HEK293 (cell line): ENCODE results near the gene SEPTIN12.

Source experiments
- CTCF ChIA-PET: fragments of 350-600 bp; formaldehyde crosslinking; extraction: SDS; loops from one replicate; lab custom pipeline; 2021; ENCODE audit warnings: antibody characterized with exemption; lab: Yijun Ruan, JAX
- POLR2A ChIA-PET: fragments of 300-600 bp; formaldehyde crosslinking; extraction: SDS; loops from one replicate; lab custom pipeline; 2020; ENCODE audit warnings: antibody characterized with exemption, inconsistent platforms; lab: Yijun Ruan, JAX
- H3K27ac ChIP-seq: fragments of 200-500 bp; sonication (Bioruptor generic); 2 replicates; pipeline ENCODE4 v1.5.1; 2014; ENCODE audit warnings: low read depth, low read length, control low read depth, inconsistent platforms; ENCODE audit errors: extremely low read depth
- H3K36me3 ChIP-seq, 2 experiments: fragments of 200-500 bp in 1 of 2; sonication (Bioruptor generic) in 1 of 2; 1 replicate in 1 of 2; 2 replicates in 1 of 2; pipeline ENCODE4 v1.5.1; 2014 to 2017; ENCODE audit warnings: inconsistent platforms in 2 of 2, low read length in 2 of 2; ENCODE audit not compliant: control insufficient read depth in 2 of 2, insufficient read depth in 1 of 2
- H3K4me1 ChIP-seq: fragments of 200-500 bp; sonication (Bioruptor generic); 2 replicates; pipeline ENCODE4 v1.5.1; 2014; ENCODE audit warnings: mild to moderate bottlenecking, low read length, inconsistent platforms; ENCODE audit not compliant: control insufficient read depth, insufficient read depth
- H3K4me3 ChIP-seq: 2 replicates; pipeline ENCODE4 v1.5.1; 2011; ENCODE audit warnings: low read depth, mild to moderate bottlenecking, control low read depth, low read length, moderate library complexity
- H3K9me3 ChIP-seq: fragments of 200-500 bp; sonication (Bioruptor generic); 2 replicates; pipeline ENCODE4 v1.5.1; 2014; ENCODE audit warnings: low read depth, low read length, inconsistent platforms; ENCODE audit not compliant: control insufficient read depth, insufficient read depth
- BCL6B ChIP-seq: fragments of 450-650 bp; formaldehyde crosslinking; IDR thresholded peaks from 2 replicates; pipeline ENCODE4 v1.5.1; 2017; ENCODE audit warnings: missing biosample characterization, missing genetic modification characterization
- EGR2 ChIP-seq: fragments of 450-650 bp; formaldehyde crosslinking; IDR thresholded peaks from 2 replicates; pipeline ENCODE4 v1.5.1; 2016; ENCODE audit warnings: low read depth, missing biosample characterization, missing genetic modification characterization
- FEZF1 ChIP-seq: fragments of 450-650 bp; formaldehyde crosslinking; IDR thresholded peaks from 2 replicates; pipeline ENCODE4 v1.5.1; 2016; ENCODE audit warnings: missing biosample characterization, missing genetic modification characterization
- HOXC10 ChIP-seq: sonication (generic); formaldehyde crosslinking; IDR thresholded peaks from 2 replicates; pipeline ENCODE4 v1.8.1; 2023; ENCODE audit warnings: mild to moderate bottlenecking, missing genetic modification reagents
- KLF7 ChIP-seq: fragments of 450-650 bp; formaldehyde crosslinking; IDR thresholded peaks from 2 replicates; pipeline ENCODE4 v1.5.1; 2016; ENCODE audit warnings: missing biosample characterization, missing genetic modification characterization, borderline replicate concordance
- KLF9 ChIP-seq: fragments of 450-650 bp; formaldehyde crosslinking; IDR thresholded peaks from 2 replicates; pipeline ENCODE4 v1.5.1; 2016; ENCODE audit warnings: missing biosample characterization, missing genetic modification characterization, low read depth
- PRDM1 ChIP-seq: fragments of 450-650 bp; formaldehyde crosslinking; IDR thresholded peaks from 2 replicates; pipeline ENCODE4; 2016; ENCODE audit warnings: missing biosample characterization, missing genetic modification characterization
- SALL2 ChIP-seq: fragments of 450-650 bp; formaldehyde crosslinking; IDR thresholded peaks from 2 replicates; pipeline ENCODE4 v1.5.0; 2017; ENCODE audit warnings: missing biosample characterization, mild to moderate bottlenecking, missing genetic modification characterization, borderline replicate concordance
- SCRT2 ChIP-seq: fragments of 450-650 bp; formaldehyde crosslinking; IDR thresholded peaks from 2 replicates; pipeline ENCODE4 v1.5.1; 2016; ENCODE audit warnings: missing biosample characterization, missing genetic modification characterization
- ZBTB20 ChIP-seq: fragments of 450-650 bp; formaldehyde crosslinking; IDR thresholded peaks from 2 replicates; pipeline ENCODE4 v1.5.1; 2016; ENCODE audit warnings: missing biosample characterization, missing genetic modification characterization
- ZFP3 ChIP-seq: fragments of 450-650 bp; formaldehyde crosslinking; IDR thresholded peaks from 2 replicates; pipeline ENCODE4 v1.5.1; 2016; ENCODE audit warnings: low read depth, missing biosample characterization, missing genetic modification characterization
- ZNF121 ChIP-seq: fragments of 450-650 bp; formaldehyde crosslinking; IDR thresholded peaks from 2 replicates; pipeline ENCODE4 v1.5.1; 2016; ENCODE audit warnings: missing biosample characterization, missing genetic modification characterization
- ZNF140 ChIP-seq: fragments of 450-650 bp; formaldehyde crosslinking; IDR thresholded peaks from 2 replicates; pipeline ENCODE4 v1.5.1; 2016; ENCODE audit warnings: missing biosample characterization, missing genetic modification characterization
- ZNF155 ChIP-seq: fragments of 450-650 bp; formaldehyde crosslinking; IDR thresholded peaks from 2 replicates; pipeline ENCODE4 v1.5.1; 2016; ENCODE audit warnings: missing biosample characterization, missing genetic modification characterization
- ZNF292 ChIP-seq: fragments of 450-650 bp; formaldehyde crosslinking; IDR thresholded peaks from 2 replicates; pipeline ENCODE4 v1.5.1; 2016; ENCODE audit warnings: low read depth, missing biosample characterization, missing genetic modification characterization, borderline replicate concordance
- ZNF311 ChIP-seq: fragments of 450-650 bp; formaldehyde crosslinking; IDR thresholded peaks from 2 replicates; pipeline ENCODE4 v1.5.1; 2017; ENCODE audit warnings: missing biosample characterization, missing genetic modification characterization, borderline replicate concordance
- ZNF366 ChIP-seq: fragments of 450-650 bp; formaldehyde crosslinking; conservative IDR thresholded peaks from 2 replicates; pipeline ENCODE4 v1.5.1; 2016; ENCODE audit warnings: missing biosample characterization, missing genetic modification characterization
- ZNF426 ChIP-seq: fragments of 450-650 bp; formaldehyde crosslinking; IDR thresholded peaks from 2 replicates; pipeline ENCODE4 v1.5.1; 2017; ENCODE audit warnings: missing biosample characterization, missing genetic modification characterization, mild to moderate bottlenecking, inconsistent platforms, moderate library complexity
- ZNF513 ChIP-seq: fragments of 450-650 bp; IDR thresholded peaks from 2 replicates; pipeline ENCODE4 v1.5.1; 2018; ENCODE audit warnings: missing biosample characterization, missing genetic modification characterization
- ZNF558 ChIP-seq: fragments of 450-650 bp; formaldehyde crosslinking; IDR thresholded peaks from 2 replicates; pipeline ENCODE4 v1.5.1; 2016; ENCODE audit warnings: missing biosample characterization, missing genetic modification characterization
- ZNF571 ChIP-seq: fragments of 450-650 bp; formaldehyde crosslinking; IDR thresholded peaks from 2 replicates; pipeline ENCODE4 v1.5.0; 2017; ENCODE audit warnings: missing biosample characterization, missing genetic modification characterization
- ZNF585B ChIP-seq: fragments of 450-650 bp; formaldehyde crosslinking; IDR thresholded peaks from 2 replicates; pipeline ENCODE4 v1.5.1; 2016; ENCODE audit warnings: missing biosample characterization, missing genetic modification characterization
- ZNF610 ChIP-seq: fragments of 450-650 bp; formaldehyde crosslinking; IDR thresholded peaks from 2 replicates; pipeline ENCODE4 v1.5.1; 2016; ENCODE audit warnings: missing biosample characterization, missing genetic modification characterization, borderline replicate concordance
- ZNF664 ChIP-seq: fragments of 450-650 bp; formaldehyde crosslinking; IDR thresholded peaks from 2 replicates; pipeline ENCODE4 v1.5.1; 2016; ENCODE audit warnings: missing biosample characterization, missing genetic modification characterization
- ZNF747 ChIP-seq: fragments of 450-650 bp; formaldehyde crosslinking; IDR thresholded peaks from 2 replicates; pipeline ENCODE4 v1.5.1; 2016; ENCODE audit warnings: missing biosample characterization, missing genetic modification characterization
- ZNF791 ChIP-seq: fragments of 450-650 bp; formaldehyde crosslinking; IDR thresholded peaks from 2 replicates; pipeline ENCODE4 v1.5.1; 2016; ENCODE audit warnings: missing biosample characterization, missing genetic modification characterization
- ZNF843 ChIP-seq: fragments of 450-650 bp; formaldehyde crosslinking; IDR thresholded peaks from 2 replicates; pipeline ENCODE4 v1.5.1; 2016; ENCODE audit warnings: missing biosample characterization, missing genetic modification characterization
- ZSCAN30 ChIP-seq: fragments of 450-650 bp; IDR thresholded peaks from 2 replicates; pipeline ENCODE4 v1.5.1; 2018; ENCODE audit warnings: missing biosample characterization, mild to moderate bottlenecking, missing genetic modification characterization, moderate library complexity
- TF ChIP-seq, protein P1 (sequence below): fragments of 450-650 bp; formaldehyde crosslinking; IDR thresholded peaks from 2 replicates; pipeline ENCODE4 v1.5.1; 2016; ENCODE audit warnings: missing biosample characterization, missing genetic modification characterization
- TF ChIP-seq, protein P2 (sequence below): fragments of 450-650 bp; formaldehyde crosslinking; IDR thresholded peaks from 2 replicates; pipeline ENCODE4 v1.5.1; 2016; ENCODE audit warnings: missing biosample characterization, missing genetic modification characterization
- TF ChIP-seq, protein P3 (sequence below): fragments of 450-650 bp; formaldehyde crosslinking; IDR thresholded peaks from 2 replicates; pipeline ENCODE4 v1.5.1; 2016; ENCODE audit warnings: missing biosample characterization, missing genetic modification characterization

Gene SEPTIN12

GRCh38 chr16:4778050-4778392 lies 10.1 kb downstream of the SEPTIN12 start:
- Histone ChIP-seq H3K4me3 (no peak overlapping the region), H3K27ac (no peak overlapping the region), H3K4me1 (peaks cover 2% of the 10 kb centered on the region; the same call in 1 of the 2 replicates), H3K9me3 (no peaks in the 10 kb centered on the region)
- CTCF ChIA-PET = no interaction called here
- no peak for TF ChIP-seq ZNF571 (tag by site-specific recombination)
- no peak for TF ChIP-seq ZNF366 (tag by site-specific recombination)
- no peak for TF ChIP-seq ZFP3 (tag by site-specific recombination)
- no peak for TF ChIP-seq ZNF747 (tag by site-specific recombination)
- no peak for TF ChIP-seq ZSCAN30 (tag by site-specific recombination)
- TF ChIP-seq, protein P1, sequence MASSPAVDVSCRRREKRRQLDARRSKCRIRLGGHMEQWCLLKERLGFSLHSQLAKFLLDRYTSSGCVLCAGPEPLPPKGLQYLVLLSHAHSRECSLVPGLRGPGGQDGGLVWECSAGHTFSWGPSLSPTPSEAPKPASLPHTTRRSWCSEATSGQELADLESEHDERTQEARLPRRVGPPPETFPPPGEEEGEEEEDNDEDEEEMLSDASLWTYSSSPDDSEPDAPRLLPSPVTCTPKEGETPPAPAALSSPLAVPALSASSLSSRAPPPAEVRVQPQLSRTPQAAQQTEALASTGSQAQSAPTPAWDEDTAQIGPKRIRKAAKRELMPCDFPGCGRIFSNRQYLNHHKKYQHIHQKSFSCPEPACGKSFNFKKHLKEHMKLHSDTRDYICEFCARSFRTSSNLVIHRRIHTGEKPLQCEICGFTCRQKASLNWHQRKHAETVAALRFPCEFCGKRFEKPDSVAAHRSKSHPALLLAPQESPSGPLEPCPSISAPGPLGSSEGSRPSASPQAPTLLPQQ = no peak
- TF ChIP-seq KLF7 = no peak
- no peak for TF ChIP-seq ZBTB20 (tag by site-specific recombination)
- no peak for TF ChIP-seq SALL2 (tag by site-specific recombination)
- TF ChIP-seq HOXC10 (CRISPR knock-in tag) = no peak
- no peak for TF ChIP-seq PRDM1 (tag by site-specific recombination)
- no peak for TF ChIP-seq ZNF140 (tag by site-specific recombination)
- no peak for TF ChIP-seq SCRT2 (tag by site-specific recombination)
- no peak for TF ChIP-seq ZNF664 (tag by site-specific recombination)
- TF ChIP-seq, protein P2, sequence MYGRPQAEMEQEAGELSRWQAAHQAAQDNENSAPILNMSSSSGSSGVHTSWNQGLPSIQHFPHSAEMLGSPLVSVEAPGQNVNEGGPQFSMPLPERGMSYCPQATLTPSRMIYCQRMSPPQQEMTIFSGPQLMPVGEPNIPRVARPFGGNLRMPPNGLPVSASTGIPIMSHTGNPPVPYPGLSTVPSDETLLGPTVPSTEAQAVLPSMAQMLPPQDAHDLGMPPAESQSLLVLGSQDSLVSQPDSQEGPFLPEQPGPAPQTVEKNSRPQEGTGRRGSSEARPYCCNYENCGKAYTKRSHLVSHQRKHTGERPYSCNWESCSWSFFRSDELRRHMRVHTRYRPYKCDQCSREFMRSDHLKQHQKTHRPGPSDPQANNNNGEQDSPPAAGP (tag by site-specific recombination) = no peak
- no peak for TF ChIP-seq ZNF311 (tag by site-specific recombination)
- TF ChIP-seq ZNF610 = no peak
- no peak for TF ChIP-seq ZNF791
- TF ChIP-seq, protein P3, sequence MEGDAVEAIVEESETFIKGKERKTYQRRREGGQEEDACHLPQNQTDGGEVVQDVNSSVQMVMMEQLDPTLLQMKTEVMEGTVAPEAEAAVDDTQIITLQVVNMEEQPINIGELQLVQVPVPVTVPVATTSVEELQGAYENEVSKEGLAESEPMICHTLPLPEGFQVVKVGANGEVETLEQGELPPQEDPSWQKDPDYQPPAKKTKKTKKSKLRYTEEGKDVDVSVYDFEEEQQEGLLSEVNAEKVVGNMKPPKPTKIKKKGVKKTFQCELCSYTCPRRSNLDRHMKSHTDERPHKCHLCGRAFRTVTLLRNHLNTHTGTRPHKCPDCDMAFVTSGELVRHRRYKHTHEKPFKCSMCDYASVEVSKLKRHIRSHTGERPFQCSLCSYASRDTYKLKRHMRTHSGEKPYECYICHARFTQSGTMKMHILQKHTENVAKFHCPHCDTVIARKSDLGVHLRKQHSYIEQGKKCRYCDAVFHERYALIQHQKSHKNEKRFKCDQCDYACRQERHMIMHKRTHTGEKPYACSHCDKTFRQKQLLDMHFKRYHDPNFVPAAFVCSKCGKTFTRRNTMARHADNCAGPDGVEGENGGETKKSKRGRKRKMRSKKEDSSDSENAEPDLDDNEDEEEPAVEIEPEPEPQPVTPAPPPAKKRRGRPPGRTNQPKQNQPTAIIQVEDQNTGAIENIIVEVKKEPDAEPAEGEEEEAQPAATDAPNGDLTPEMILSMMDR (tag by site-specific recombination) = no peak
- TF ChIP-seq ZNF843 (tag by site-specific recombination) = no peak
- TF ChIP-seq, all 188 proteins: peak for 0
- POLR2A ChIA-PET = no interaction called here
- H3K36me3 ChIP-seq = no peaks in the 10 kb centered on the region

GRCh38 chr16:4777339-4778049 lies 10.7 kb downstream of the SEPTIN12 start:
- Histone ChIP-seq H3K9me3 (no peaks in the 10 kb centered on the region), H3K4me3 (no peak overlapping the region), H3K4me1 (peaks cover 2% of the 10 kb centered on the region; the same call in 1 of the 2 replicates), H3K27ac (no peak overlapping the region), H3K36me3 (no peaks in the 10 kb centered on the region)
- TF ChIP-seq ZNF513 (tag by site-specific recombination) = no peak
- no peak for TF ChIP-seq ZNF121 (tag by site-specific recombination)
- TF ChIP-seq ZNF585B (tag by site-specific recombination) = no peak
- TF ChIP-seq ZNF426 (tag by site-specific recombination) = no peak
- TF ChIP-seq EGR2 (tag by site-specific recombination) = no peak
- no peak for TF ChIP-seq KLF9 (tag by site-specific recombination)
- TF ChIP-seq ZNF558 (tag by site-specific recombination) = no peak
- TF ChIP-seq ZNF155 = no peak
- no peak for TF ChIP-seq BCL6B
- no peak for TF ChIP-seq FEZF1
- TF ChIP-seq ZNF292 (tag by site-specific recombination) = no peak
- ChIA-PET CTCF (no interaction called here), POLR2A (no interaction called here)
